H1 (cell line): ENCODE measurements around the gene MRAP. TPM values are rescaled to one million over a fixed set of nuclear protein-coding genes. Genes with fewer than 3 reads are reported as not detected.

Experiments used
- HDAC2 ChIP-seq, 2 experiments: fragments of 300-600 bp in 1 of 2; sonication (generic) in 1 of 2; IDR thresholded peaks; 2 replicates each; pipeline ENCODE4 v1.6.1; 2011 to 2012; ENCODE audit warnings: low read depth in 2 of 2, low read length in 2 of 2, mild to moderate bottlenecking in 2 of 2, moderate library complexity in 2 of 2, borderline replicate concordance in 1 of 2, inconsistent platforms in 1 of 2
- NANOG ChIP-seq: IDR thresholded peaks from 2 replicates; pipeline ENCODE4 v1.6.1; 2011; ENCODE audit warnings: low read length, low read depth, mild to moderate bottlenecking, inconsistent platforms; ENCODE audit not compliant: insufficient read depth, poor library complexity, severe bottlenecking
- NRF1 ChIP-seq: IDR thresholded peaks from 2 replicates; pipeline ENCODE4 v1.6.1; 2011; ENCODE audit warnings: mild to moderate bottlenecking, low read depth, low read length, improper control_type of control experiment
- polyA plus RNA-seq, 7 experiments: library from polyadenylated mRNA; depleted of rRNA in 3 of 7; stranded (reverse) in 5 of 7; unstranded in 2 of 7; fragments of >200 nt in 5 of 7; fragments of 200-250 nt in 2 of 7; gene quantifications; 1 replicate in 5 of 7; 2 replicates in 1 of 7; 4 replicates in 1 of 7; pipeline versions ENCODE4 v1.2.1 to v1.2.3, GENCODE V29; 2011 to 2013; ENCODE audit warnings: missing spikeins in 2 of 7, mixed read lengths in 2 of 7
- total RNA-seq: library from RNA; stranded (reverse); fragmentation: NEBNext Ultra II Directional; extraction: Animal tissue kit (Norgen Biotek cat#: 25700); gene quantifications from 2 replicates; pipeline ENCODE4 v1.2.1, GENCODE V29; 2021

The MRAP gene
- total and polyA plus RNA-seq, 2 of the 8 experiments (the other 6 are each of a cell fraction or from before 2014, with no cell fraction given) = not detected

DNA sequence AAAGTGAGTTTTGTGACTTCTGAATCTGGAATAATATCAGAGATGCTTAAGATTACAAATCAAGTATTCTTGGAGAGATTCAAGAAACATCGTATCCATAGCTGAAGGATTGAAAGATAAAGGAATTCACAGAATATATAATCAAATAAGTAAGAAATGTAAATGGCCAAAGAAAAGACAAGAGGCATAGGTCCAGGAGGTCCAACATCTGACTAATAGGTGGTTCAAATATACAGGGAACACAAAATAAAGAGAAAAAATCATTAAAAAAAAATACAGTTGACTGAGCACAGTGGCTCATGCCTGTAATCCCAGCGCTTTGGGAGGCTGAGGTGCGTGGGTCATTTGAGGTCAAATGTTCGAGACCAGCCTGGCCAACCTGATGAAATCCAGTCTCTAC lies 13.2 kb upstream of the MRAP start (continued):
- TF ChIP-seq NRF1 (no peak), NANOG (no peak), HDAC2 (IDR thresholded peaks at IDR 0.05; ENCODE audit: borderline replicate concordance in 1 of 2, low read depth in 2 of 2, low read length in 2 of 2) (no peak)
